HEK293 (cell line): ENCODE measurements around the gene LHFPL3.

ENCODE experiments used
- CTCF ChIA-PET: fragments of 350-600 bp; formaldehyde crosslinking; extraction: SDS; loops from one replicate; lab custom pipeline; 2021; ENCODE audit warnings: antibody characterized with exemption; lab: Yijun Ruan, JAX
- POLR2A ChIA-PET: fragments of 300-600 bp; formaldehyde crosslinking; extraction: SDS; loops from one replicate; lab custom pipeline; 2020; ENCODE audit warnings: antibody characterized with exemption, inconsistent platforms; lab: Yijun Ruan, JAX
- H3K27ac ChIP-seq: fragments of 200-500 bp; sonication (Bioruptor generic); 2 replicates; pipeline ENCODE4 v1.5.1; 2014; ENCODE audit warnings: low read depth, low read length, control low read depth, inconsistent platforms; ENCODE audit errors: extremely low read depth
- H3K36me3 ChIP-seq, 2 experiments: fragments of 200-500 bp in 1 of 2; sonication (Bioruptor generic) in 1 of 2; 1 replicate in 1 of 2; 2 replicates in 1 of 2; pipeline ENCODE4 v1.5.1; 2014 to 2017; ENCODE audit warnings: inconsistent platforms in 2 of 2, low read length in 2 of 2; ENCODE audit not compliant: control insufficient read depth in 2 of 2, insufficient read depth in 1 of 2
- H3K4me1 ChIP-seq: fragments of 200-500 bp; sonication (Bioruptor generic); 2 replicates; pipeline ENCODE4 v1.5.1; 2014; ENCODE audit warnings: mild to moderate bottlenecking, low read length, inconsistent platforms; ENCODE audit not compliant: control insufficient read depth, insufficient read depth
- H3K4me3 ChIP-seq: 2 replicates; pipeline ENCODE4 v1.5.1; 2011; ENCODE audit warnings: low read depth, mild to moderate bottlenecking, control low read depth, low read length, moderate library complexity
- H3K9me3 ChIP-seq: fragments of 200-500 bp; sonication (Bioruptor generic); 2 replicates; pipeline ENCODE4 v1.5.1; 2014; ENCODE audit warnings: low read depth, low read length, inconsistent platforms; ENCODE audit not compliant: control insufficient read depth, insufficient read depth
- ATF2 ChIP-seq: fragments of 450-650 bp; formaldehyde crosslinking; IDR thresholded peaks from 2 replicates; pipeline ENCODE4 v1.5.1; 2016; ENCODE audit warnings: missing biosample characterization, missing genetic modification characterization, low read depth
- PRDM2 ChIP-seq: fragments of 450-650 bp; formaldehyde crosslinking; IDR thresholded peaks from 2 replicates; pipeline ENCODE4 v1.5.1; 2016; ENCODE audit warnings: missing biosample characterization, missing genetic modification characterization, borderline replicate concordance
- TCF7L2 ChIP-seq: IDR thresholded peaks from 2 replicates; pipeline ENCODE4 v1.6.1; 2011; ENCODE audit warnings: low read depth, mild to moderate bottlenecking, inconsistent platforms, low read length, moderate library complexity, borderline replicate concordance
- ZBTB8A ChIP-seq: fragments of 450-650 bp; formaldehyde crosslinking; IDR thresholded peaks from 2 replicates; pipeline ENCODE4 v1.5.1; 2016; ENCODE audit warnings: missing biosample characterization, missing genetic modification characterization
- ZIC2 ChIP-seq: fragments of 450-650 bp; formaldehyde crosslinking; IDR thresholded peaks from 2 replicates; pipeline ENCODE4 v1.5.1; 2016; ENCODE audit warnings: missing biosample characterization, missing genetic modification characterization
- ZNF133 ChIP-seq: fragments of 450-650 bp; formaldehyde crosslinking; IDR thresholded peaks from 2 replicates; pipeline ENCODE4 v1.5.1; 2016; ENCODE audit warnings: missing biosample characterization, missing genetic modification characterization
- ZNF175 ChIP-seq: fragments of 450-650 bp; formaldehyde crosslinking; IDR thresholded peaks from 2 replicates; pipeline ENCODE4 v1.5.1; 2016; ENCODE audit warnings: missing biosample characterization, missing genetic modification characterization
- ZNF280D ChIP-seq: fragments of 450-650 bp; formaldehyde crosslinking; IDR thresholded peaks from 2 replicates; pipeline ENCODE4 v1.5.1; 2016; ENCODE audit warnings: missing biosample characterization, missing genetic modification characterization
- ZNF324 ChIP-seq: fragments of 450-650 bp; formaldehyde crosslinking; IDR thresholded peaks from 2 replicates; pipeline ENCODE4 v1.5.1; 2016; ENCODE audit warnings: missing biosample characterization, missing genetic modification characterization
- ZNF473 ChIP-seq: fragments of 450-650 bp; formaldehyde crosslinking; IDR thresholded peaks from 2 replicates; pipeline ENCODE4 v1.5.1; 2017; ENCODE audit warnings: missing biosample characterization, missing genetic modification characterization
- ZNF510 ChIP-seq: fragments of 450-650 bp; formaldehyde crosslinking; IDR thresholded peaks from 2 replicates; pipeline ENCODE4 v1.5.1; 2018; ENCODE audit warnings: mild to moderate bottlenecking, missing genetic modification characterization, missing biosample characterization; ENCODE audit not compliant: insufficient replicate concordance
- ZNF658 ChIP-seq: fragments of 450-650 bp; formaldehyde crosslinking; IDR thresholded peaks from 2 replicates; pipeline ENCODE4; 2016; ENCODE audit warnings: missing biosample characterization, missing genetic modification characterization
- ZNF837 ChIP-seq: fragments of 450-650 bp; formaldehyde crosslinking; IDR thresholded peaks from 2 replicates; pipeline ENCODE4 v1.5.1; 2016; ENCODE audit warnings: missing biosample characterization, missing genetic modification characterization
- TF ChIP-seq, protein P1 (sequence below): fragments of 450-650 bp; formaldehyde crosslinking; IDR thresholded peaks from 2 replicates; pipeline ENCODE4 v1.5.1; 2016; ENCODE audit warnings: missing biosample characterization, missing genetic modification characterization

The LHFPL3 gene

GRCh38 chr7:104327534-104327933 is 869 bp upstream of the LHFPL3 start:
- POLR2A ChIA-PET, result no interaction called here
- Histone ChIP-seq H3K27ac (no peak overlapping the region), H3K4me3 (no peak overlapping the region), H3K9me3 (no peaks in the 10 kb centered on the region), H3K36me3 (no peaks in the 10 kb centered on the region), H3K4me1 (0 out of 2 replicates have a peak, but pooled peaks cover 3% of the 10 kb centered on the region)
- TF ChIP-seq ZNF837, result no peak
- no peak for TF ChIP-seq ZNF324 (tag by site-specific recombination)
- no peak for TF ChIP-seq ZBTB8A (tag by site-specific recombination)
- no peak for TF ChIP-seq ZNF658 (tag by site-specific recombination)
- CTCF ChIA-PET, result interaction anchor here (0.6 kb wide), 1 partner anchor 600 kb away, joined by 3 read pairs; no protein-coding TSS in a partner anchor

- H3K4me3 ChIP-seq, result no peak overlapping the region
- 0 out of 2 replicates have a peak, but pooled peaks cover 3% of the 10 kb centered on the region for H3K4me1 ChIP-seq
- no peaks in the 10 kb centered on the region for H3K36me3 ChIP-seq
- POLR2A ChIA-PET, result no interaction called here
- H3K9me3 ChIP-seq, result no peaks in the 10 kb centered on the region
- TF ChIP-seq ZNF510 (tag by site-specific recombination), result no peak
- TF ChIP-seq ZNF133 (tag by site-specific recombination), result no peak
- no peak for TF ChIP-seq ATF2 (tag by site-specific recombination)
- no peak for TF ChIP-seq PRDM2 (tag by site-specific recombination)
- TF ChIP-seq ZIC2 (tag by site-specific recombination), result no peak
- no peak for TF ChIP-seq ZNF473 (tag by site-specific recombination)
- no peak for TF ChIP-seq ZNF175
- TF ChIP-seq, protein P1, sequence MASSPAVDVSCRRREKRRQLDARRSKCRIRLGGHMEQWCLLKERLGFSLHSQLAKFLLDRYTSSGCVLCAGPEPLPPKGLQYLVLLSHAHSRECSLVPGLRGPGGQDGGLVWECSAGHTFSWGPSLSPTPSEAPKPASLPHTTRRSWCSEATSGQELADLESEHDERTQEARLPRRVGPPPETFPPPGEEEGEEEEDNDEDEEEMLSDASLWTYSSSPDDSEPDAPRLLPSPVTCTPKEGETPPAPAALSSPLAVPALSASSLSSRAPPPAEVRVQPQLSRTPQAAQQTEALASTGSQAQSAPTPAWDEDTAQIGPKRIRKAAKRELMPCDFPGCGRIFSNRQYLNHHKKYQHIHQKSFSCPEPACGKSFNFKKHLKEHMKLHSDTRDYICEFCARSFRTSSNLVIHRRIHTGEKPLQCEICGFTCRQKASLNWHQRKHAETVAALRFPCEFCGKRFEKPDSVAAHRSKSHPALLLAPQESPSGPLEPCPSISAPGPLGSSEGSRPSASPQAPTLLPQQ (tag by site-specific recombination), result no peak
- TF ChIP-seq TCF7L2, result no peak
- TF ChIP-seq ZNF280D (tag by site-specific recombination), result no peak
- no peak overlapping the region for H3K27ac ChIP-seq
- CTCF ChIA-PET, result interaction anchor here (0.6 kb wide), 1 partner anchor 599 kb away, joined by 3 read pairs; no protein-coding TSS in a partner anchor
These were observed 486 bp upstream of the LHFPL3 start for GRCh38 chr7:104327938-104328295.
